Measurements from ENCODE around the gene PCID2. TPM values are rescaled to one million over a fixed set of nuclear protein-coding genes. Genes with fewer than 3 reads are reported as not detected.

PCID2 gene
- total RNA-seq, 1 experiment from 2014 or later: 39.7 TPM

GRCh38 chr13:113176280-113176679, 32.2 kb downstream of the PCID2 start:
- ATAC-seq: no peak
- H3K4me3 ChIP-seq (ENCODE audit: low read depth in 2 of 2, low read length in 2 of 2): no peak overlapping the region
- in situ Hi-C loops (cut with HindIII; ENCODE audit: low pct_unique_long_range_greater_than_20kb, low sequenced_read_pairs): no loop called here
- CTCF ChIA-PET: interaction anchor here (0.6 kb wide), 1 partner anchor 18 kb away, joined by 3 read pairs; no protein-coding TSS in a partner anchor
- peaks cover 7% of the 10 kb centered on the region for H3K36me3 ChIP-seq (ENCODE audit: control insufficient read depth, insufficient read depth, low read length)
- BruUV-seq (replicated peaks): no TSS peak
- H3K27me3 ChIP-seq (ENCODE audit: control insufficient read depth, insufficient read depth, low read length): no peaks in the 10 kb centered on the region
- no peaks in the 10 kb centered on the region for H3K9me3 ChIP-seq (ENCODE audit: control insufficient read depth, insufficient read depth, low read depth, low read length)
- no peak overlapping the region for H3K27ac ChIP-seq (ENCODE audit: low read length)
- intact Hi-C loops (cut with micrococcal nuclease; ENCODE audit: unreplicated experiment): no loop called here
- H3K4me1 ChIP-seq (ENCODE audit: control insufficient read depth, insufficient read depth, low read length): no peaks in the 10 kb centered on the region
- POLR2A ChIA-PET: no interaction called here
- DNase-seq (ENCODE audit: low read depth, low spot score): no peak
- TF ChIP-seq TCF7L2 (IDR thresholded peaks at IDR 0.05; ENCODE audit: low read depth, low read length) (no peak), CTCF (IDR thresholded peaks at IDR 0.05) (no peak), POLR2AphosphoS5 (IDR thresholded peaks at IDR 0.05; ENCODE audit: low read depth, low read length) (no peak), SIN3A (IDR thresholded peaks at IDR 0.05; ENCODE audit: borderline replicate concordance, insufficient read depth, low read depth, low read length) (no peak), REST (IDR thresholded peaks at IDR 0.05; ENCODE audit: insufficient read depth in 1 of 2, low read depth in 2 of 2, low read length in 1 of 2) (no peak)

- POLR2A ChIA-PET: interaction anchor here (1.0 kb wide), 1 partner anchor 14 kb away, joined by 3 read pairs; no protein-coding TSS in a partner anchor
- Histone ChIP-seq H3K36me3 (ENCODE audit: control insufficient read depth, insufficient read depth, low read length) (no peaks in the 10 kb centered on the region; the same call in 1 of the 2 replicates), H3K9me3 (ENCODE audit: control insufficient read depth, insufficient read depth, low read depth, low read length) (no peaks in the 10 kb centered on the region), H3K27me3 (ENCODE audit: control insufficient read depth, insufficient read depth, low read length) (no peaks in the 10 kb centered on the region), H3K4me1 (ENCODE audit: control insufficient read depth, insufficient read depth, low read length) (no peaks in the 10 kb centered on the region), H3K4me3 (ENCODE audit: low read depth in 2 of 2, low read length in 2 of 2) (no peak overlapping the region), H3K27ac (ENCODE audit: low read length) (no peak overlapping the region)
- TF ChIP-seq REST (IDR thresholded peaks at IDR 0.05; ENCODE audit: insufficient read depth in 1 of 2, low read depth in 2 of 2, low read length in 1 of 2): no peak
- no peak for TF ChIP-seq SIN3A (IDR thresholded peaks at IDR 0.05; ENCODE audit: borderline replicate concordance, insufficient read depth, low read depth, low read length)
- no peak for TF ChIP-seq POLR2AphosphoS5 (IDR thresholded peaks at IDR 0.05; ENCODE audit: low read depth, low read length)
- no peak for TF ChIP-seq CTCF (IDR thresholded peaks at IDR 0.05)
- no peak for TF ChIP-seq TCF7L2 (IDR thresholded peaks at IDR 0.05; ENCODE audit: low read depth, low read length)
- CTCF ChIA-PET: no interaction called here
- in situ Hi-C loops (cut with HindIII; ENCODE audit: low pct_unique_long_range_greater_than_20kb, low sequenced_read_pairs): no loop called here
- intact Hi-C loops (cut with micrococcal nuclease; ENCODE audit: unreplicated experiment): no loop called here
- BruUV-seq (replicated peaks): no TSS peak
- no peak for DNase-seq (ENCODE audit: low read depth, low spot score)
- ATAC-seq: no peak
These were observed 36.0 kb downstream of the PCID2 start for GRCh38 chr13:113172419-113172926.
